NCI-H345 treated with DMSO at 0.1 percent for 48 hours (cell line): Measurements from ENCODE around the gene MRPS9.
A peak's percentile ranks its signal among the peaks of the same experiment; 100 is the strongest.

Experiments
- DNase-seq: peaks from one replicate; lab custom pipeline; 2025; ENCODE audit not compliant: unreplicated experiment; lab: John Stamatoyannopoulos, UW

MRPS9 gene

GRCh38 chr2:105078906-105079495 lies 41.1 kb downstream of the MRPS9 start:
- no peak for DNase-seq

GRCh38 chr2:105080461-105080860 lies 42.6 kb downstream of the MRPS9 start:
- DNase-seq = no peak

- no peak for DNase-seq
Measured at GRCh38 chr2:105081006-105081601, 43.2 kb downstream of the MRPS9 start.

GRCh38 chr2:105082107-105082506 lies 44.2 kb downstream of the MRPS9 start:
- DNase-seq = no peak

- no peak for DNase-seq
Measured at GRCh38 chr2:105085525-105085924, 47.7 kb downstream of the MRPS9 start.

GRCh38 chr2:105087273-105087672 lies 49.4 kb downstream of the MRPS9 start:
- DNase-seq = no peak

- no peak for DNase-seq
Measured at GRCh38 chr2:105090091-105090490, 52.2 kb downstream of the MRPS9 start.

GRCh38 chr2:105092797-105093196 lies 54.9 kb downstream of the MRPS9 start:
- no peak for DNase-seq

GRCh38 chr2:105099153-105099552 lies 61.3 kb downstream of the MRPS9 start:
- DNase-seq = no peak

GRCh38 chr2:105100046-105100840 lies 62.4 kb downstream of the MRPS9 start:
- DNase-seq = no peak

- no peak for DNase-seq
Measured at GRCh38 chr2:105102001-105102400, 64.1 kb downstream of the MRPS9 start.

- no peak for DNase-seq
Measured at GRCh38 chr2:105102963-105103421, 65.1 kb downstream of the MRPS9 start.

- DNase-seq = no peak
Measured at GRCh38 chr2:105103481-105103880, 65.6 kb downstream of the MRPS9 start.

GRCh38 chr2:105104208-105104731 lies 66.4 kb downstream of the MRPS9 start:
- DNase-seq = no peak

GRCh38 chr2:105110295-105110829 lies 72.5 kb downstream of the MRPS9 start:
- DNase-seq = no peak

GRCh38 chr2:105111365-105112150 lies 73.7 kb downstream of the MRPS9 start:
- no peak for DNase-seq

GRCh38 chr2:105112345-105112744 lies 74.5 kb downstream of the MRPS9 start:
- DNase-seq = no peak

GRCh38 chr2:105113616-105114291 lies 75.9 kb downstream of the MRPS9 start:
- DNase-seq = no peak

- DNase-seq = peak; percentile 45
Measured at GRCh38 chr2:105114551-105114950, 76.7 kb downstream of the MRPS9 start.

- no peak for DNase-seq
Measured at GRCh38 chr2:105116348-105116747, 78.5 kb downstream of the MRPS9 start.
